Astrocyte (in vitro differentiated cells and primary cell): ENCODE results near the gene MUS81. TPM values are rescaled to one million over a fixed set of nuclear protein-coding genes. Genes with fewer than 3 reads are reported as not detected.

Source experiments
- DNase-seq: peaks from one replicate; pipeline ENCODE4 v3.0.0-alpha.2; 2010; ENCODE audit warnings: low read depth
- FAIRE-seq: peaks from 2 replicates; lab custom pipeline; 2011; peaks lifted over from hg19 to GRCh38; lab: Jason Lieb, UNC
- H2AFZ ChIP-seq: 2 replicates; pipeline ENCODE4 v1.6.0; 2012; ENCODE audit warnings: low read depth, low read length, inconsistent platforms
- H3K27ac ChIP-seq: 2 replicates; pipeline ENCODE4 v1.5.1; 2011; ENCODE audit warnings: low read depth, low read length, inconsistent platforms
- H3K27me3 ChIP-seq: 2 replicates; pipeline ENCODE4 v1.6.0; 2011; ENCODE audit warnings: low read length, inconsistent platforms; ENCODE audit not compliant: insufficient read depth
- H3K36me3 ChIP-seq: 2 replicates; pipeline ENCODE4 v1.5.1; 2011; ENCODE audit warnings: low read length, inconsistent platforms; ENCODE audit not compliant: insufficient read depth
- H3K4me1 ChIP-seq: 2 replicates; pipeline ENCODE4 v1.5.1; 2011; ENCODE audit warnings: low read length, inconsistent platforms; ENCODE audit not compliant: insufficient read depth
- H3K4me2 ChIP-seq: 2 replicates; pipeline ENCODE4 v1.6.0; 2012; ENCODE audit warnings: low read length, inconsistent platforms
- H3K4me3 ChIP-seq: 2 replicates; pipeline ENCODE4 v1.5.1; 2011; ENCODE audit warnings: low read depth, mild to moderate bottlenecking, low read length, inconsistent platforms; ENCODE audit not compliant: insufficient read depth
- H3K79me2 ChIP-seq: 2 replicates; pipeline ENCODE4 v1.6.0; 2012; ENCODE audit warnings: mild to moderate bottlenecking, low read length, inconsistent platforms; ENCODE audit not compliant: insufficient read depth
- H3K9ac ChIP-seq: 2 replicates; pipeline ENCODE4 v1.6.0; 2012; ENCODE audit warnings: mild to moderate bottlenecking, low read length, inconsistent platforms
- H3K9me3 ChIP-seq: 2 replicates; pipeline ENCODE4 v1.5.1; 2012; ENCODE audit warnings: low read depth, mild to moderate bottlenecking, low read length, inconsistent platforms; ENCODE audit not compliant: insufficient read depth
- H4K20me1 ChIP-seq: 2 replicates; pipeline ENCODE4 v1.6.0; 2012; ENCODE audit warnings: low read length, inconsistent platforms; ENCODE audit not compliant: insufficient read depth
- H3K27ac Mint-ChIP-seq: one replicate; pipeline ENCODE4 v1.8.0; 2021; ENCODE audit warnings: mild to moderate bottlenecking, mixed read lengths; ENCODE audit not compliant: unreplicated experiment
- H3K27me3 Mint-ChIP-seq: one replicate; pipeline ENCODE4 v1.8.0; 2021; ENCODE audit warnings: low read depth, mixed read lengths; ENCODE audit not compliant: unreplicated experiment
- H3K36me3 Mint-ChIP-seq: one replicate; pipeline ENCODE4 v1.8.0; 2021; ENCODE audit warnings: low read depth, mixed read lengths; ENCODE audit not compliant: unreplicated experiment
- H3K4me1 Mint-ChIP-seq: one replicate; pipeline ENCODE4 v1.8.0; 2021; ENCODE audit warnings: low read depth, mixed read lengths; ENCODE audit not compliant: unreplicated experiment
- H3K4me3 Mint-ChIP-seq: one replicate; pipeline ENCODE4 v1.8.0; 2021; ENCODE audit warnings: mild to moderate bottlenecking, moderate library complexity, mixed read lengths; ENCODE audit not compliant: unreplicated experiment
- H3K9me3 Mint-ChIP-seq: one replicate; pipeline ENCODE4 v1.8.0; 2021; ENCODE audit warnings: mild to moderate bottlenecking, mixed read lengths; ENCODE audit not compliant: unreplicated experiment
- EZH2 ChIP-seq: IDR thresholded peaks from 2 replicates; pipeline ENCODE4 v1.6.1; 2012; ENCODE audit warnings: mild to moderate bottlenecking, low read length, inconsistent platforms; ENCODE audit not compliant: insufficient read depth
- total RNA-seq: library from RNA; stranded (reverse); gene quantifications from 2 replicates; pipeline ENCODE4 v1.2.1, GENCODE V29; 2021
- TF ChIP-seq, protein P1 (sequence below): IDR thresholded peaks from 2 replicates; pipeline ENCODE4 v1.5.1; 2011; ENCODE audit warnings: low read depth, mild to moderate bottlenecking, inconsistent platforms, low read length, moderate library complexity; ENCODE audit not compliant: insufficient read depth

The MUS81 gene
- total RNA-seq, 1 donor from 2014 or later = 59.9 TPM

DNA sequence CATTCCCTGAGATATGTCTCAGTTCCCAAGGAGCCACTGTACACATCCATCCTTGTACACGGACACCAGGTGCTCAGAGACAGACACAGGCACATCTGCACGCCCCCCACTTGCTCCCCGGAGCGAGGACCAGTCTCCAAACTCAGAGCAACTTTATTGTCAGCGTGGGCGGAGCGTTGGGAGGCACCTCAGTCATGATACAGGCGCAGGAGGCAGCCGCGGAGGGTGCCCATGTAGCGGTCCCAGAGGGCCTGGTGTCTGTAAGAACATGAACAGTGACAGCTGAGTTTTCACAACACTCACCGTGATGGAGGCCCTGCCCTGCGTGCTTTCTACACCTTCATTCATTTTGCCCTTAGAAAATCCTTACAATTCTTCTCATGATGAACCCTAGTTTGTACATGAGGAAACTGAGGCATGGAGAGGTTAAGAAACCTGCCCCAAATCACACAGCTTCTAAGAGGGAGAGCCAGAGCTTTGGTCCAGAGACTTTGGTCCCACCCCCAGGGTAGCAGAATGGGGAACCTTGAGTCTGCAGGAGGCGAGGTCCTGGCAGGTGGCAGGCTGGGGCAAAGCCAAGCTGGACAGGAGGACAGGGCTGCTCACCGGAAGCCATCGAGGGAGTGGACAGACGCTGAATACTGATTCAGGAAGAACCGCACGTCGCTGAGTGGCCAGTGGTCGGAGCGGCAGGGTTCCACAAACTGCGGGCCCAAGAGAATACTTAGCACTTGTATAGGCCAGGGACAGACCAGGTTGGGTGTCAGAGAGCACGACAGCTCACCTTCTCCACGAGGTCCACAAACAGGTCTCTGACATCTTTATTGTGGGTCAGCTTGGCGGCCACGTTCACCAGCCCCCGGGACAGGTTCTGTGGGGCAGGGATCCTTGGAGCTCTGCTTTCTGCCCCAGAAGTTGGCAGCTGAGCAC is 23.8 kb downstream of the MUS81 start:
- no peak overlapping the region for H3K9ac ChIP-seq

DNA sequence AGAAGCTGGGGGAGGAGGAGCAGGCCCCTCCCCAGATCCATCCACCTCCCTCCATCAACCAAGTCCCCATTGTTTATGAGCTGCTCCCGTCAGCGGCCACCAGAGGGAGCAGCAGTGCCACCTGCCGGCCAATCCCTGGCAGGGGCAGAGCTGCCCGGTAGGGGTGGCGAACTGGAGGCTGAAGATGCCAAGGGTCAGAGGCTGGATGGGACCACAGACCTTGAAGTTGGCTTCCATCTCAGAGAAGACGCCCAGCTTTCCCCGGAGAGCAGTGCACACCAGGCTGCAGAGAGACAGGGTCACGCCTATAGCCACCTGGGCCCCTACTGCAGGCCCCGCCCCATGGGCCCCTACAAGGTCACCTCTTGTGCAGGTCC is 24.5 kb downstream of the MUS81 start:
- Mint-ChIP-seq H3K36me3 (peaks cover 14% of the 10 kb centered on the region), H3K4me3 (no peak overlapping the region)

More for the DNA sequence above, 23.8 kb downstream of the MUS81 start:
- H3K4me1 Mint-ChIP-seq = peaks cover 13% of the 10 kb centered on the region
- H3K4me3 Mint-ChIP-seq = peak overlapping the region; percentile 34
- Histone ChIP-seq H3K9me3 (no peaks in the 10 kb centered on the region), H3K4me1 (peaks cover 35% of the 10 kb centered on the region), H3K79me2 (peaks cover 36% of the 10 kb centered on the region), H3K27ac (no peak overlapping the region), H3K36me3 (peaks cover 14% of the 10 kb centered on the region), H3K27me3 (no peaks in the 10 kb centered on the region), H3K4me3 (no peak overlapping the region), H4K20me1 (peaks cover 41% of the 10 kb centered on the region), H3K4me2 (no peak overlapping the region), H2AFZ (no peak overlapping the region)
- peak overlapping the region; percentile 27 for H3K27ac Mint-ChIP-seq
- no peaks in the 10 kb centered on the region for H3K27me3 Mint-ChIP-seq
- no peak for TF ChIP-seq EZH2
- TF ChIP-seq, protein P1, sequence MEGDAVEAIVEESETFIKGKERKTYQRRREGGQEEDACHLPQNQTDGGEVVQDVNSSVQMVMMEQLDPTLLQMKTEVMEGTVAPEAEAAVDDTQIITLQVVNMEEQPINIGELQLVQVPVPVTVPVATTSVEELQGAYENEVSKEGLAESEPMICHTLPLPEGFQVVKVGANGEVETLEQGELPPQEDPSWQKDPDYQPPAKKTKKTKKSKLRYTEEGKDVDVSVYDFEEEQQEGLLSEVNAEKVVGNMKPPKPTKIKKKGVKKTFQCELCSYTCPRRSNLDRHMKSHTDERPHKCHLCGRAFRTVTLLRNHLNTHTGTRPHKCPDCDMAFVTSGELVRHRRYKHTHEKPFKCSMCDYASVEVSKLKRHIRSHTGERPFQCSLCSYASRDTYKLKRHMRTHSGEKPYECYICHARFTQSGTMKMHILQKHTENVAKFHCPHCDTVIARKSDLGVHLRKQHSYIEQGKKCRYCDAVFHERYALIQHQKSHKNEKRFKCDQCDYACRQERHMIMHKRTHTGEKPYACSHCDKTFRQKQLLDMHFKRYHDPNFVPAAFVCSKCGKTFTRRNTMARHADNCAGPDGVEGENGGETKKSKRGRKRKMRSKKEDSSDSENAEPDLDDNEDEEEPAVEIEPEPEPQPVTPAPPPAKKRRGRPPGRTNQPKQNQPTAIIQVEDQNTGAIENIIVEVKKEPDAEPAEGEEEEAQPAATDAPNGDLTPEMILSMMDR = no peak
- DNase-seq (no peak), FAIRE-seq (no peak)
- H3K36me3 Mint-ChIP-seq = peaks cover 14% of the 10 kb centered on the region
- H3K9me3 Mint-ChIP-seq = no peaks in the 10 kb centered on the region

More for the DNA sequence above, 24.5 kb downstream of the MUS81 start:
- no peaks in the 10 kb centered on the region for H3K9me3 Mint-ChIP-seq
- H2AFZ ChIP-seq = no peak overlapping the region
- FAIRE-seq = no peak
- no peaks in the 10 kb centered on the region for H3K27me3 ChIP-seq
- TF ChIP-seq EZH2 = no peak
- TF ChIP-seq, protein P1 = peak; percentile 89
- no peaks in the 10 kb centered on the region for H3K9me3 ChIP-seq
- H3K27ac ChIP-seq = no peak overlapping the region
- DNase-seq = no peak
- H3K9ac ChIP-seq = no peak overlapping the region
- H3K4me2 ChIP-seq = no peak overlapping the region
- no peaks in the 10 kb centered on the region for H3K27me3 Mint-ChIP-seq
- H3K27ac Mint-ChIP-seq = peak overlapping the region; percentile 27
- H3K4me1 Mint-ChIP-seq = peaks cover 16% of the 10 kb centered on the region
- peaks cover 14% of the 10 kb centered on the region for H3K36me3 ChIP-seq
- H3K79me2 ChIP-seq = peaks cover 36% of the 10 kb centered on the region
- peaks cover 40% of the 10 kb centered on the region for H3K4me1 ChIP-seq
- no peak overlapping the region for H3K4me3 ChIP-seq
- peaks cover 41% of the 10 kb centered on the region for H4K20me1 ChIP-seq
